Gastroesophageal sphincter (tissue), 4 donors: ENCODE results near the gene TNS3. TPM values are rescaled to one million over a fixed set of nuclear protein-coding genes. Genes with fewer than 3 reads are reported as not detected.

Experiments
- ATAC-seq: fragments of 150-250 bp; one replicate; pipeline ENCODE4 v1.9.1; 2016; ENCODE audit warnings: mild to moderate bottlenecking, moderate library complexity
- H3K27ac ChIP-seq, 4 donors: fragments of 200-600 bp; sonication (generic) in 3 of 4; 1 replicate in 3 of 4; 2 replicates in 1 of 4; pipeline ENCODE4 v1.5.1; 2016 to 2019
- H3K27me3 ChIP-seq: fragments of 200-600 bp; sonication (generic); one replicate; pipeline ENCODE4 v1.5.1; 2019
- H3K36me3 ChIP-seq, 2 donors: fragments of 200-600 bp; sonication (generic); one replicate each; pipeline ENCODE4 v1.5.1; 2019; ENCODE audit warnings: control low read depth in 1 of 2
- H3K4me1 ChIP-seq, 3 donors: fragments of 200-600 bp; sonication (generic); 1 replicate in 2 of 3; 2 replicates in 1 of 3; pipeline ENCODE4 v1.5.1; 2016 to 2019; ENCODE audit warnings: control low read depth in 2 of 3
- H3K4me3 ChIP-seq, 2 donors: fragments of 200-600 bp; sonication (generic); one replicate each; pipeline ENCODE4 v1.5.1; 2019; ENCODE audit warnings: mild to moderate bottlenecking in 1 of 2, moderate library complexity in 1 of 2
- H3K9me3 ChIP-seq, 3 donors: fragments of 200-600 bp; sonication (generic); one replicate each; pipeline ENCODE4 v1.5.1; 2017 to 2019; ENCODE audit warnings: control low read depth in 2 of 3
- CTCF ChIP-seq, 4 experiments: fragments of 200-600 bp in 2 of 4; fragments of 450-650 bp in 2 of 4; sonication (generic) in 1 of 4; IDR thresholded peaks; one replicate each; pipeline ENCODE4 v1.5.1; 2017 to 2019; ENCODE audit warnings: antibody characterized with exemption in 4 of 4, mild to moderate bottlenecking in 2 of 4, moderate library complexity in 2 of 4
- EP300 ChIP-seq: sonication (generic); formaldehyde crosslinking; IDR thresholded peaks from one replicate; pipeline ENCODE4 v1.6.1; 2017; ENCODE audit warnings: antibody characterized with exemption, mild to moderate bottlenecking
- POLR2A ChIP-seq, 2 donors: fragments of 450-650 bp; IDR thresholded peaks; one replicate each; pipeline ENCODE4 v1.6.1; 2017; ENCODE audit warnings: antibody characterized with exemption in 2 of 2, mild to moderate bottlenecking in 2 of 2, moderate library complexity in 1 of 2
- POLR2AphosphoS5 ChIP-seq: sonication (generic); formaldehyde crosslinking; IDR thresholded peaks from one replicate; pipeline ENCODE4 v1.6.1; 2017; ENCODE audit warnings: antibody characterized with exemption
- WGBS, 2 donors: methylation state at CpG; one replicate each; pipeline ENCODE4 v1.1.5; 2018; ENCODE audit warnings: low coverage in 1 of 2; 5-methylcytosine and 5-hydroxymethylcytosine counted together
- total RNA-seq, 4 donors: library from RNA; depleted of rRNA; stranded (reverse); fragments of >200 nt; gene quantifications; one replicate each; pipeline ENCODE4 v1.1.0, GENCODE V29; 2016

TNS3 gene
- total RNA-seq, 4 donors from 2014 or later, result 35.0 to 61.3 (median 45.1) TPM

- peaks cover 0 to 41% of the 10 kb centered on the region in 2 donors for H3K36me3 ChIP-seq
- no peaks in the 10 kb centered on the region for H3K27me3 ChIP-seq
- H3K27ac ChIP-seq, result peak overlapping the region in 1 of 4 donors; percentile 32
- no peaks in the 10 kb centered on the region for H3K9me3 ChIP-seq
- ATAC-seq, result no peak
- peaks cover 0 to 3% (median 0%) of the 10 kb centered on the region in 3 donors for H3K4me1 ChIP-seq
- no peak overlapping the region for H3K4me3 ChIP-seq
- TF ChIP-seq POLR2A (IDR thresholded peaks at IDR 0.05), result no peak
- TF ChIP-seq CTCF (IDR thresholded peaks at IDR 0.05), result no peak
- TF ChIP-seq POLR2AphosphoS5, result no peak
- no peak for TF ChIP-seq EP300
- WGBS, 2 donors, result 86 to 100% methylated on average over 6 to 18 of the region's 27 CpGs
Observed at GRCh38 chr7:47304727-47305719, 276.9 kb downstream of the TNS3 start.

GRCh38 chr7:47303695-47304453, 278.0 kb downstream of the TNS3 start:
- Histone ChIP-seq H3K27me3 (no peaks in the 10 kb centered on the region), H3K4me3 (no peak overlapping the region), H3K36me3 (peaks cover 0 to 51% of the 10 kb centered on the region in 2 donors), H3K9me3 (no peaks in the 10 kb centered on the region), H3K4me1 (peaks cover 0 to 3% (median 0%) of the 10 kb centered on the region in 3 donors), H3K27ac (peak overlapping the region in 3 of 4 donors; percentile 38 to 61 (median 43))
- ATAC-seq, result no peak
- 86% methylated on average over 13 to 20 of the region's 22 CpGs for WGBS, 2 donors
- TF ChIP-seq POLR2AphosphoS5 (no peak), POLR2A (IDR thresholded peaks at IDR 0.05) (no peak), EP300 (no peak), CTCF (IDR thresholded peaks at IDR 0.05) (no peak)

GRCh38 chr7:47303014-47303694, 278.8 kb downstream of the TNS3 start:
- H3K4me1 ChIP-seq, result peaks cover 0 to 3% (median 0%) of the 10 kb centered on the region in 3 donors
- no peak overlapping the region for H3K4me3 ChIP-seq

GRCh38 chr7:47302560-47302959, 279.4 kb downstream of the TNS3 start:
- no peaks in the 10 kb centered on the region for H3K9me3 ChIP-seq
- 44 to 48% methylated on average over 3 of the region's 3 CpGs for WGBS, 2 donors
- H3K27ac ChIP-seq, result peak overlapping the region in 2 of 4 donors; percentile 38 to 61
- peaks cover 0 to 57% of the 10 kb centered on the region in 2 donors for H3K36me3 ChIP-seq
- H3K27me3 ChIP-seq, result no peaks in the 10 kb centered on the region
- peaks cover 0 to 3% (median 0%) of the 10 kb centered on the region in 3 donors for H3K4me1 ChIP-seq
- no peak overlapping the region for H3K4me3 ChIP-seq
- TF ChIP-seq POLR2A (IDR thresholded peaks at IDR 0.05), result no peak
- no peak for TF ChIP-seq POLR2AphosphoS5
- TF ChIP-seq EP300, result no peak
- TF ChIP-seq CTCF (IDR thresholded peaks at IDR 0.05), result no peak
- no peak for ATAC-seq

More at GRCh38 chr7:47303014-47303694, 278.8 kb downstream of the TNS3 start:
- Histone ChIP-seq H3K36me3 (peaks cover 0 to 56% of the 10 kb centered on the region in 2 donors), H3K9me3 (no peaks in the 10 kb centered on the region), H3K27ac (peak overlapping the region in 3 of 4 donors; percentile 38 to 61 (median 43)), H3K27me3 (no peaks in the 10 kb centered on the region)
- 60 to 100% methylated on average over 3 of the region's 30 CpGs for WGBS, 2 donors
- ATAC-seq, result no peak
- TF ChIP-seq EP300, result no peak
- no peak for TF ChIP-seq POLR2A (IDR thresholded peaks at IDR 0.05)
- no peak for TF ChIP-seq POLR2AphosphoS5
- TF ChIP-seq CTCF (IDR thresholded peaks at IDR 0.05), result no peak
